ENCODE data around the gene AMIGO1. TPM values are rescaled to one million over a fixed set of nuclear protein-coding genes. Genes with fewer than 3 reads are reported as not detected.

AMIGO1 gene
- polyA plus RNA-seq, 3 donors = 0.05 to 0.26 (median 0.07) TPM

GRCh38 chr1:109476825-109477224 is 32.7 kb downstream of the AMIGO1 start:
- no peak overlapping the region for H3K4me3 Mint-ChIP-seq
- WGBS (ENCODE audit: insufficient coverage) = 94% methylated on average over 2 of the region's 8 CpGs
- TF ChIP-seq CTCF (IDR thresholded peaks at IDR 0.05) = no peak
- H4K20me1 ChIP-seq (ENCODE audit: insufficient read depth, low read length) = no peaks in the 10 kb centered on the region
- no peaks in the 10 kb centered on the region for H3K36me3 Mint-ChIP-seq
- intact Hi-C loops (cut with micrococcal nuclease) = no loop called here
- peaks cover 5 to 33% of the 10 kb centered on the region in 2 donors for H3K27me3 ChIP-seq (ENCODE audit: control insufficient read depth in 2 of 2, insufficient read depth in 2 of 2, low read length in 2 of 2)
- H3K9me3 Mint-ChIP-seq = no peaks in the 10 kb centered on the region
- no peaks in the 10 kb centered on the region for H3K9me3 ChIP-seq (replicated peaks in 1 of 2; ENCODE audit: control insufficient read depth in 1 of 2, insufficient read depth in 1 of 2, low read length in 2 of 2)
- H3K4me1 ChIP-seq (ENCODE audit: control insufficient read depth in 1 of 2, insufficient read depth in 2 of 2, low read length in 2 of 2) = peaks cover 13 to 14% of the 10 kb centered on the region in 2 donors
- H3K4me3 ChIP-seq (replicated peaks in 1 of 3; ENCODE audit: low read depth in 2 of 3, low read length in 3 of 3) = no peak overlapping the region
- H3K79me2 ChIP-seq (ENCODE audit: insufficient read depth, low read length) = no peaks in the 10 kb centered on the region
- no peak overlapping the region for H3K4me2 ChIP-seq (replicated peaks; ENCODE audit: extremely low read depth, low read length, poor library complexity, severe bottlenecking)
- no peak overlapping the region for H2AFZ ChIP-seq (ENCODE audit: insufficient read depth, low read depth, low read length, poor library complexity, severe bottlenecking)
- H3K27me3 Mint-ChIP-seq (ENCODE audit: low read depth in 3 of 3) = peaks cover 45 to 57% (median 45%) of the 10 kb centered on the region in 3 donors
- no peak overlapping the region for H3K9ac ChIP-seq (ENCODE audit: insufficient read depth, low read length, poor library complexity, severe bottlenecking)
- DNase-seq = no peak
- no peak overlapping the region for H3K27ac Mint-ChIP-seq
- peaks cover 18% of the 10 kb centered on the region for H3K4me1 Mint-ChIP-seq
- H3K27ac ChIP-seq (ENCODE audit: low read depth in 1 of 2, low read length in 2 of 2) = no peak overlapping the region
- H3K36me3 ChIP-seq (replicated peaks in 1 of 2; ENCODE audit: control insufficient read depth in 1 of 2, insufficient read depth in 2 of 2, low read length in 2 of 2) = no peaks in the 10 kb centered on the region

GRCh38 chr1:109475261-109475660 is 34.3 kb downstream of the AMIGO1 start:
- Histone ChIP-seq H3K4me3 (replicated peaks in 1 of 3; ENCODE audit: low read depth in 2 of 3, low read length in 3 of 3) (no peak overlapping the region), H3K9me3 (replicated peaks in 1 of 2; ENCODE audit: control insufficient read depth in 1 of 2, insufficient read depth in 1 of 2, low read length in 2 of 2) (peaks cover 0 to 3% of the 10 kb centered on the region in 2 donors), H4K20me1 (ENCODE audit: insufficient read depth, low read length) (no peaks in the 10 kb centered on the region), H3K4me1 (ENCODE audit: control insufficient read depth in 1 of 2, insufficient read depth in 2 of 2, low read length in 2 of 2) (peaks cover 13 to 14% of the 10 kb centered on the region in 2 donors), H3K27me3 (ENCODE audit: control insufficient read depth in 2 of 2, insufficient read depth in 2 of 2, low read length in 2 of 2) (peaks cover 14 to 29% of the 10 kb centered on the region in 2 donors), H3K79me2 (ENCODE audit: insufficient read depth, low read length) (no peaks in the 10 kb centered on the region), H3K4me2 (replicated peaks; ENCODE audit: extremely low read depth, low read length, poor library complexity, severe bottlenecking) (no peak overlapping the region), H3K36me3 (replicated peaks in 1 of 2; ENCODE audit: control insufficient read depth in 1 of 2, insufficient read depth in 2 of 2, low read length in 2 of 2) (no peaks in the 10 kb centered on the region), H2AFZ (ENCODE audit: insufficient read depth, low read depth, low read length, poor library complexity, severe bottlenecking) (no peak overlapping the region), H3K9ac (ENCODE audit: insufficient read depth, low read length, poor library complexity, severe bottlenecking) (no peak overlapping the region), H3K27ac (ENCODE audit: low read depth in 1 of 2, low read length in 2 of 2) (no peak overlapping the region)
- intact Hi-C loops (cut with micrococcal nuclease) = no loop called here
- Mint-ChIP-seq H3K27ac (no peak overlapping the region), H3K9me3 (peaks cover 0 to 4% (median 0%) of the 10 kb centered on the region in 7 donors), H3K36me3 (no peaks in the 10 kb centered on the region), H3K4me3 (no peak overlapping the region), H3K4me1 (peaks cover 18% of the 10 kb centered on the region), H3K27me3 (ENCODE audit: low read depth in 3 of 3) (peaks cover 48 to 56% (median 48%) of the 10 kb centered on the region in 3 donors)
- no peak for DNase-seq
- no peak for TF ChIP-seq CTCF (IDR thresholded peaks at IDR 0.05)
- 86% methylated on average over 9 of the region's 9 CpGs for WGBS (ENCODE audit: insufficient coverage)

All from CD14-positive monocyte (primary cell).